Neutrophil (primary cell): ENCODE measurements around the gene COL11A2.

Source experiments
- H3K27ac ChIP-seq: fragments of 200-600 bp; sonication (generic); 2 replicates; pipeline ENCODE4 v1.5.1; 2016; ENCODE audit warnings: mild to moderate bottlenecking, moderate library complexity
- H3K27me3 ChIP-seq: fragments of 200-600 bp; sonication (generic); 2 replicates; pipeline ENCODE4 v1.6.0; 2016; ENCODE audit warnings: mild to moderate bottlenecking
- H3K36me3 ChIP-seq: fragments of 200-600 bp; sonication (generic); 2 replicates; pipeline ENCODE4 v1.5.1; 2017
- H3K4me1 ChIP-seq, 2 experiments: fragments of 200-600 bp in 1 of 2; sonication (generic) in 1 of 2; 1 replicate in 1 of 2; 2 replicates in 1 of 2; pipeline versions ENCODE4 v1.5.1 to v1.6.1; 2013 to 2016; ENCODE audit warnings: low read depth in 1 of 2, low read length in 1 of 2, mild to moderate bottlenecking in 1 of 2, moderate library complexity in 1 of 2; ENCODE audit not compliant: control insufficient read depth in 1 of 2, insufficient read depth in 1 of 2
- H3K4me3 ChIP-seq, 2 experiments: fragments of 200-600 bp in 1 of 2; sonication (generic) in 1 of 2; 1 replicate in 1 of 2; 2 replicates in 1 of 2; pipeline ENCODE4 v1.5.1; 2013 to 2016; ENCODE audit warnings: low read depth in 1 of 2, low read length in 1 of 2, mild to moderate bottlenecking in 1 of 2, moderate library complexity in 1 of 2
- H3K9me3 ChIP-seq: fragments of 200-600 bp; sonication (generic); 2 replicates; pipeline ENCODE4 v1.5.1; 2016
- TF ChIP-seq, protein P1 (sequence below): fragments of 200-600 bp; sonication (generic); IDR thresholded peaks from 2 replicates; pipeline ENCODE4 v1.5.1; 2016; ENCODE audit warnings: antibody characterized with exemption

The COL11A2 gene

DNA sequence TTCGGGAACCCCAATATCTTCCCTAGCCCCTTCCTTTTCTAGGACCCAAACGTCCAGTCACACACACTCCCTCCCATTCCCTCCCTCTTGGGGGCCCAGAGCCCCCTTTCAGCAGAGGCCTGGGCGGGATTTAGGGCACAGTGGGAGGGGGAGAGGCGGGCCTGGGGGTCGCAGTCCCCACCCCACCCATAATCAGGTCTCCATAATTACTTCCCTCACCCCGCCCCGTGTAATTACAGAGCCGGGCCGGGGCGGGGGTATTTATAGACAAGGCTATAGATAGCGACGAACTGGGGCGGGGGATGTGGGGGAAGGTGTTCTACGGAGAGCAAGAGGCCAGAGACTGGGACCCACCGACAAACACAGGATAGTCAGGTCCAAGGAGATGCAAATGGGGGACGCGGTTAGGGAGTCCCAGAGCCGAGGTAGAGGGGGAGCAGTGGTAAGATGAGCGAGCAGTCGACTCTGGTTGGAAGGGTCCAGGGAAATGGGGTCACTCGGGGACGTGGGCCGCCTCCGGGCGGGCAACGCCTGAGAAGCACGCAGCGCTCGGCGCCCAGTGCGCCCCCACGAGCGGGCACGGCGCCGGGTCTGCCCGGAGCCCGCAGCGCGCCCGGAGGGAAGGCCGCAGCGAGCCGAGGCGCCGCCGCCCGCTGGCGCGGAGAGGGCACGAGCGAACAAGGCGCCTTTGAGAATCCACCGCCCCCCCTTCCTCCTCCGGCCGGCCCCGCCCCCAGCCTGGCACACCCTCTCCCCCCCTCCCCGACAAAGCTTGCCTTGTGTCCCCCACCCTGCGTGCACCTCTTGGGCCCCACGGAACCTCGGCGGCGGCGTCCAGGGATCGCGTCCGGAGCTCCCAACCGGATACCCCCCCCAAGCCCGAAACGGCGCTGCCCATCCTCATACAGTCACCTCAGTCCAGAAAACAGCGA, 670 bp upstream of the COL11A2 start:
- H3K36me3 ChIP-seq = peaks cover 43% of the 10 kb centered on the region
- no peak overlapping the region for H3K4me3 ChIP-seq
- H3K4me1 ChIP-seq = peaks cover 9 to 14% of the 10 kb centered on the region in 2 experiments
- no peak overlapping the region for H3K27ac ChIP-seq
- no peaks in the 10 kb centered on the region for H3K9me3 ChIP-seq
- TF ChIP-seq, protein P1, sequence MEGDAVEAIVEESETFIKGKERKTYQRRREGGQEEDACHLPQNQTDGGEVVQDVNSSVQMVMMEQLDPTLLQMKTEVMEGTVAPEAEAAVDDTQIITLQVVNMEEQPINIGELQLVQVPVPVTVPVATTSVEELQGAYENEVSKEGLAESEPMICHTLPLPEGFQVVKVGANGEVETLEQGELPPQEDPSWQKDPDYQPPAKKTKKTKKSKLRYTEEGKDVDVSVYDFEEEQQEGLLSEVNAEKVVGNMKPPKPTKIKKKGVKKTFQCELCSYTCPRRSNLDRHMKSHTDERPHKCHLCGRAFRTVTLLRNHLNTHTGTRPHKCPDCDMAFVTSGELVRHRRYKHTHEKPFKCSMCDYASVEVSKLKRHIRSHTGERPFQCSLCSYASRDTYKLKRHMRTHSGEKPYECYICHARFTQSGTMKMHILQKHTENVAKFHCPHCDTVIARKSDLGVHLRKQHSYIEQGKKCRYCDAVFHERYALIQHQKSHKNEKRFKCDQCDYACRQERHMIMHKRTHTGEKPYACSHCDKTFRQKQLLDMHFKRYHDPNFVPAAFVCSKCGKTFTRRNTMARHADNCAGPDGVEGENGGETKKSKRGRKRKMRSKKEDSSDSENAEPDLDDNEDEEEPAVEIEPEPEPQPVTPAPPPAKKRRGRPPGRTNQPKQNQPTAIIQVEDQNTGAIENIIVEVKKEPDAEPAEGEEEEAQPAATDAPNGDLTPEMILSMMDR = no peak
- peaks cover 65% of the 10 kb centered on the region for H3K27me3 ChIP-seq

DNA sequence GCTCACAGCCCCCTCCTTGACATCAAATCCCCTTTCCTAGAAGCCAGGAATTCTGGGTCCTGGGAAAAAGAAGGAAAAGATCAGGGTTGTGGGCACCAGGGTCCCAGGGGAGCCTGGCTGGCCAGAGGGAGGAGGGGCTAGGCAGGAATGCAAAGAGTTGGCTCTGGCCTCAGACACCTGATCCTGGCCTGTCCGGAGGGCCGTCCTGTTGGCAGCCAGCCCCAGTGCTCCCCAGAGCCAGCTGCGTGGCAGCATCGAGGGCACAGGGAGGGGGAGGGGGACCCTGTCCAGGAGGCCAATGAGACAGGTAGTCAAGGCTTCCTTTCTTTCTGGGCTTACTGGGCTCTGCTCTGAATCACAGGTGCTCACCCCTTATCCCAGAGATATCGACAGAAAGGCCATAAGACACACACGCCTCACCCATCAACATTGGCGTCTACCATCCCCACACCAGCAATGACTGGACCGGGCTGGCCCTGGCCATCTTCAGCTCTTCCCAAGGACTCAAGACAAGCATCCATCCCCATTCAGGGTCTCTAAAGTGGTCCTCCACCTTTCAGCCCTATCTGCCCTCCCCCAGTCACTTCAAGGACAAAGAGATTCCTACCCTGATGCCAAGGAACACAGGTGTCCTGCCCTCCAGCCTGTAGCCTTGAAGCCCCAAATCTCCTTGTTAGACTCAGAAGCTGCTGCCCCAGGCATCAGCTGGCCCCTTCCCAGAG, 723 bp downstream of the COL11A2 start:
- TF ChIP-seq, protein P1 = no peak
- Histone ChIP-seq H3K4me3 (no peak overlapping the region), H3K27me3 (peaks cover 79% of the 10 kb centered on the region), H3K9me3 (no peaks in the 10 kb centered on the region), H3K27ac (no peak overlapping the region), H3K4me1 (peaks cover 3 to 14% of the 10 kb centered on the region in 2 experiments), H3K36me3 (peaks cover 30% of the 10 kb centered on the region)

DNA sequence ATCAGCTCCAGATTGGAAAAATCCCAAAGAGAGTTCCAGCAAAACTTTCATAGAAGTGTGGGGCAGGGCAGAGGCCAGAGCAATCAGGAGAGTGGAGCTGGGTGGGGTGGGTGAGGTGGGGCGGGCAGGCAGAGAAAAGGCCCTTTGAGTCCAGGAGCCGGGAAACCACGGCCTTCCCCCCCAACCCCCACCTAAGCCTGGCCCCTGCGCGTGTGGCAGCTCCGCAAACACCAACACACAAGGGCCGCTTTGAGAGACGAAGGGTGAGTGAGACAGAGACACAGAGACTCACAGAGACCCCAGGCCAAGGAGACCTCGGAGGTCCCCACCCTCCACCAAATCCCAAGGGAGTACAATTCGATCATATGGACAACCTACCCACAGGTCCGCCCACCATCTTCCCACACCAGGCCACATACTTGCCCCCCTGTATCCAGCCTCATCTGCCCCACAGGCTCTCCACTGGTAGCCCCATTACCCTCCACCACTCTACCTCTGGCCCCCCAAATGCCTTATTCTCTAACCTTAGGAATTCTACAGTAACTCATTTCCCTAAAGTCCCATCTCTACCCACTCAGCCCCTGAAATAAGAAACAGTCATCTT, 1.7 kb downstream of the COL11A2 start:
- Histone ChIP-seq H3K27me3 (peaks cover 89% of the 10 kb centered on the region), H3K9me3 (no peaks in the 10 kb centered on the region), H3K27ac (no peak overlapping the region), H3K4me1 (peaks cover 3 to 14% of the 10 kb centered on the region in 2 experiments), H3K4me3 (no peak overlapping the region), H3K36me3 (peaks cover 20% of the 10 kb centered on the region)
- TF ChIP-seq, protein P1 = no peak

DNA sequence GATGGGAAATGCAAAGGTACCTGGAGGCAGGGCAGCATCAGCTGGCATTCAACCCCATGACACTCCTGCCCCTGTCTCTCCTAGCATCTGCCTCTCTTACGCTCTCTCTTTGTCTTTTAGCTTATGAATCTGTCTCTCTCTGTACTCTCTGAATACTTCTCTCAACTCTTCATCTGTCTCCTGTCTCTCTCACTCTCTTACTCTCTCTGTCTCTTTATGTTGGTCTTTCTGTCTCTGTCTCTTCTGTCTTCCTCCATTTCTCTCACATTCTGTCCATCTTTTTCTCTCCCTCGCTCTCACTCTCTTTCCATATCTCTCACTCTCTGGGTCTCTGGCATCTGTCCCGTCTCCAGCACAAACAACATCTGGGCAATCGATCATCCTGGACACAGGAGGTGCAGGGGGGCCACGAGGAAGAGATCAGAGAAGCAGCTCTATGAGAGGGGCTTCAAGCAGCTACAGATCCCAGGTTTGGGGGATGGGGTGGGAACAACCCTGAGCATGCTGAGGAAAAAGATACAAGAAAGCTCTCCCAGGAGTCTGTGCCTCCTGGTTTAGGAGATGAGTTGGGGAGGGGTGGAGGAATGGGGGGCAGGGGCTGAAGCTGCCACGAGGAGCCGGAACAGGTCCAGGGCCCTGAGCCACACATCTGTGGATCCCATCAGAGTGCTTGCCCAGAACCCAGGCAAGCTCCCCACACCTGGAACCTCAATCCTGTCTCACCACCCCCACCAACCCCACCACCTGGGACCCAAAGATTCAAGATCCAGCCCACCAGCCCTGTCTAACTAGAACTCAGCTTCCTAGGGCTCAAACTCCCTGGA, 2.4 kb downstream of the COL11A2 start:
- TF ChIP-seq, protein P1 = no peak
- H3K4me3 ChIP-seq = no peak overlapping the region
- no peak overlapping the region for H3K27ac ChIP-seq
- peaks cover 13% of the 10 kb centered on the region for H3K36me3 ChIP-seq
- no peaks in the 10 kb centered on the region for H3K9me3 ChIP-seq
- H3K4me1 ChIP-seq = peaks cover 3 to 14% of the 10 kb centered on the region in 2 experiments
- H3K27me3 ChIP-seq = peaks cover 94% of the 10 kb centered on the region

DNA sequence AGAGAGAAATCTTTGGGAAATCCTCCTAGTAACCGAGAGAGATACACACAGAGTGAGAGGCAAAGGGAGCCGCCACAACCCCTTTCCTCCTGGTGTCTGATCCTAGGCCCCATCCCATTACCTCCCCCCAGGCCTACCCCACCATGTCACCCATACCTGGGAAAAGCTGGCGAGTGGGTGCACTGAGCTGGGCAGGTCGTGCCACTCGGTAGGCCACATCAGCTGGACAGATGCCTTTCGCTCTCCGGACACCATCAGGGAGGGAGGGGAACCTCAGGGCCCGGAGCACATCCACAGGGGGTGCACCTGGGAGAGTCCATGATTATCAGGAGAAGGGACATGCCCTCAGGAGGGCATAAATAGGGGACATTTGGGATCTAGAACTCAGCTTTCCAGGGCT, 3.1 kb downstream of the COL11A2 start:
- H3K4me3 ChIP-seq = no peak overlapping the region
- no peak overlapping the region for H3K27ac ChIP-seq
- peaks cover 3 to 14% of the 10 kb centered on the region in 2 experiments for H3K4me1 ChIP-seq
- H3K27me3 ChIP-seq = peaks cover 91% of the 10 kb centered on the region
- H3K9me3 ChIP-seq = no peaks in the 10 kb centered on the region
- peaks cover 6% of the 10 kb centered on the region for H3K36me3 ChIP-seq
- TF ChIP-seq, protein P1 = no peak
